Measurements from ENCODE around the gene PLCL2. TPM values are rescaled to one million over a fixed set of nuclear protein-coding genes. Genes with fewer than 3 reads are reported as not detected.

The PLCL2 gene
- polyA plus RNA-seq, 4 donors, result 4.0 to 16.2 (median 10.4) TPM

DNA sequence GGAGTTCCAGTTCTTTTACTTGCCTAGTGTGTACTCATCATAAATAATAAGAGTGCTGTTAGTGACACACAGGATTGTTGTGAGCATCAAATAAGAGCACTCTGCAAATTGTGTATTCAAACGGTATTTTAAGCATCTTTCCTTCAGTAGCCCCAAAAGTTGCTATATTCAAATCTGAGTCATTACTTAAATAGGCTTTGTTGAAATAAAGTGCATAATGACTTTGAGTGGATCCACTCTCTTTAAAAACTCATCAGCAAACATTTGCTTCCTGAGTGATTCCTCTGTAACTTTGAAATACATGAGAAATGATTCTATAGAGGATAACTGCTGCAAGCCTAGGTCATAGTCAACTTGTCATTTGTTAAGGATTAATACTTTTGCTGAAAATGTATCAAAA is 29.3 kb upstream of the PLCL2 start:
- Histone ChIP-seq H3K4me1 (ENCODE audit: control insufficient read depth in 3 of 3, insufficient read depth in 2 of 3, low read depth in 1 of 3, low read length in 2 of 3) (no peaks in the 10 kb centered on the region), H3K9me3 (ENCODE audit: control insufficient read depth in 2 of 2, insufficient read depth in 1 of 2, low read depth in 1 of 2, low read length in 1 of 2) (no peaks in the 10 kb centered on the region), H3K36me3 (ENCODE audit: control insufficient read depth in 3 of 3, insufficient read depth in 2 of 3, low read depth in 1 of 3, low read length in 3 of 3) (no peaks in the 10 kb centered on the region), H3K4me3 (ENCODE audit: low read depth in 1 of 3, low read length in 3 of 3) (no peak overlapping the region), H3K27ac (ENCODE audit: low read depth in 1 of 3, low read length in 2 of 3) (no peak overlapping the region), H3K27me3 (ENCODE audit: control insufficient read depth in 3 of 3, insufficient read depth in 3 of 3, low read length in 3 of 3) (peaks cover 0 to 4% (median 2%) of the 10 kb centered on the region in 3 donors)
- FAIRE-seq, result no peak
- WGBS, 3 donors, result 73 to 83% (median 78%) methylated on average over 1 of the region's 1 CpG
- DNase-seq, result no peak

GRCh38 chr3:16860234-16860633 is 24.5 kb upstream of the PLCL2 start:
- H3K27me3 ChIP-seq (ENCODE audit: control insufficient read depth in 3 of 3, insufficient read depth in 3 of 3, low read length in 3 of 3), result no peaks in the 10 kb centered on the region
- 67 to 74% (median 74%) methylated on average over 3 of the region's 3 CpGs for WGBS, 3 donors
- no peaks in the 10 kb centered on the region for H3K36me3 ChIP-seq (ENCODE audit: control insufficient read depth in 3 of 3, insufficient read depth in 2 of 3, low read depth in 1 of 3, low read length in 3 of 3)
- no peaks in the 10 kb centered on the region for H3K4me1 ChIP-seq (ENCODE audit: control insufficient read depth in 3 of 3, insufficient read depth in 2 of 3, low read depth in 1 of 3, low read length in 2 of 3)
- no peak overlapping the region for H3K27ac ChIP-seq (ENCODE audit: low read depth in 1 of 3, low read length in 2 of 3)
- DNase-seq (no peak), FAIRE-seq (no peak)
- no peaks in the 10 kb centered on the region for H3K9me3 ChIP-seq (ENCODE audit: control insufficient read depth in 2 of 2, insufficient read depth in 1 of 2, low read depth in 1 of 2, low read length in 1 of 2)
- H3K4me3 ChIP-seq (ENCODE audit: low read depth in 1 of 3, low read length in 3 of 3), result no peak overlapping the region

GRCh38 chr3:16861432-16861831 is 23.3 kb upstream of the PLCL2 start:
- WGBS, 3 donors, result 91 to 94% (median 94%) methylated on average over 2 of the region's 2 CpGs
- FAIRE-seq (no peak), DNase-seq (no peak)
- Histone ChIP-seq H3K27me3 (ENCODE audit: control insufficient read depth in 3 of 3, insufficient read depth in 3 of 3, low read length in 3 of 3) (no peaks in the 10 kb centered on the region), H3K9me3 (ENCODE audit: control insufficient read depth in 2 of 2, insufficient read depth in 1 of 2, low read depth in 1 of 2, low read length in 1 of 2) (no peaks in the 10 kb centered on the region), H3K27ac (ENCODE audit: low read depth in 1 of 3, low read length in 2 of 3) (no peak overlapping the region), H3K4me3 (ENCODE audit: low read depth in 1 of 3, low read length in 3 of 3) (no peak overlapping the region), H3K4me1 (ENCODE audit: control insufficient read depth in 3 of 3, insufficient read depth in 2 of 3, low read depth in 1 of 3, low read length in 2 of 3) (no peaks in the 10 kb centered on the region), H3K36me3 (ENCODE audit: control insufficient read depth in 3 of 3, insufficient read depth in 2 of 3, low read depth in 1 of 3, low read length in 3 of 3) (no peaks in the 10 kb centered on the region)

GRCh38 chr3:16864610-16865313 is 20.0 kb upstream of the PLCL2 start:
- FAIRE-seq (no peak), DNase-seq (peak in 1 of 2 donors; percentile 35)
- no peak overlapping the region for H3K27ac ChIP-seq (ENCODE audit: low read depth in 1 of 3, low read length in 2 of 3)
- H3K9me3 ChIP-seq (ENCODE audit: control insufficient read depth in 2 of 2, insufficient read depth in 1 of 2, low read depth in 1 of 2, low read length in 1 of 2), result no peaks in the 10 kb centered on the region
- WGBS, 3 donors, result 66 to 80% (median 74%) methylated on average over 5 of the region's 5 CpGs
- no peaks in the 10 kb centered on the region for H3K27me3 ChIP-seq (ENCODE audit: control insufficient read depth in 3 of 3, insufficient read depth in 3 of 3, low read length in 3 of 3)
- H3K4me3 ChIP-seq (ENCODE audit: low read depth in 1 of 3, low read length in 3 of 3), result no peak overlapping the region
- no peaks in the 10 kb centered on the region for H3K4me1 ChIP-seq (ENCODE audit: control insufficient read depth in 3 of 3, insufficient read depth in 2 of 3, low read depth in 1 of 3, low read length in 2 of 3)
- H3K36me3 ChIP-seq (ENCODE audit: control insufficient read depth in 3 of 3, insufficient read depth in 2 of 3, low read depth in 1 of 3, low read length in 3 of 3), result no peaks in the 10 kb centered on the region

GRCh38 chr3:16865335-16865734 is 19.4 kb upstream of the PLCL2 start:
- DNase-seq, result no peak
- no peak overlapping the region for H3K27ac ChIP-seq (ENCODE audit: low read depth in 1 of 3, low read length in 2 of 3)
- H3K36me3 ChIP-seq (ENCODE audit: control insufficient read depth in 3 of 3, insufficient read depth in 2 of 3, low read depth in 1 of 3, low read length in 3 of 3), result no peaks in the 10 kb centered on the region
- no peaks in the 10 kb centered on the region for H3K9me3 ChIP-seq (ENCODE audit: control insufficient read depth in 2 of 2, insufficient read depth in 1 of 2, low read depth in 1 of 2, low read length in 1 of 2)
- WGBS, 3 donors, result 91 to 98% (median 96%) methylated on average over 1 of the region's 1 CpG
- FAIRE-seq, result no peak
- H3K4me1 ChIP-seq (ENCODE audit: control insufficient read depth in 3 of 3, insufficient read depth in 2 of 3, low read depth in 1 of 3, low read length in 2 of 3), result no peaks in the 10 kb centered on the region
- no peak overlapping the region for H3K4me3 ChIP-seq (ENCODE audit: low read depth in 1 of 3, low read length in 3 of 3)
- peaks cover 0 to 2% (median 0%) of the 10 kb centered on the region in 3 donors for H3K27me3 ChIP-seq (ENCODE audit: control insufficient read depth in 3 of 3, insufficient read depth in 3 of 3, low read length in 3 of 3)

DNA sequence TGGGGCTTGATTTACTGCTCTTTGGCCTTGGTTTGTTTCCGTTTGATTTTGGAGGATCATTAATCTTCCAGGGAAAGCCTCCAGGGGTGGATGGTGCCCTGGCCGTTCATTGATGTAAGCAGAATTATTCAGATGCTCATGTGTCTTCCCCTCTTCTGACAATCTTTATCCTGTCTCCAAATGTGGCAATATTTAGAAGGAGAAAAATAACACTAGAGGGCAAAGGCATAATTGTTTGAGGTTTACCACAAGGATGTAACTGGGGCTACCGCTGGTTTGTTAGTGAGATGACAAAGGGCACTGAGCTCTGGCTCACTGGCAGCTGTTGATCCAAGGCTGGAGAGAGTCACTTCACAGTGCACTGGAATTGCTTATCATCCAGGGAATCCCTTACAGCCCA is 18.2 kb upstream of the PLCL2 start:
- no peak for DNase-seq
- H3K27me3 ChIP-seq (ENCODE audit: control insufficient read depth in 3 of 3, insufficient read depth in 3 of 3, low read length in 3 of 3), result peaks cover 0 to 2% (median 0%) of the 10 kb centered on the region in 3 donors
- no peaks in the 10 kb centered on the region for H3K4me1 ChIP-seq (ENCODE audit: control insufficient read depth in 3 of 3, insufficient read depth in 2 of 3, low read depth in 1 of 3, low read length in 2 of 3)
- no peak overlapping the region for H3K27ac ChIP-seq (ENCODE audit: low read depth in 1 of 3, low read length in 2 of 3)
- no peak for FAIRE-seq
- H3K36me3 ChIP-seq (ENCODE audit: control insufficient read depth in 3 of 3, insufficient read depth in 2 of 3, low read depth in 1 of 3, low read length in 3 of 3), result no peaks in the 10 kb centered on the region
- no peaks in the 10 kb centered on the region for H3K9me3 ChIP-seq (ENCODE audit: control insufficient read depth in 2 of 2, insufficient read depth in 1 of 2, low read depth in 1 of 2, low read length in 1 of 2)
- WGBS, 3 donors, result 24 to 47% (median 25%) methylated on average over 3 of the region's 3 CpGs
- H3K4me3 ChIP-seq (ENCODE audit: low read depth in 1 of 3, low read length in 3 of 3), result no peak overlapping the region

- no peak overlapping the region for H3K27ac ChIP-seq (ENCODE audit: low read depth in 1 of 3, low read length in 2 of 3)
- DNase-seq (no peak), FAIRE-seq (no peak)
- H3K4me1 ChIP-seq (ENCODE audit: control insufficient read depth in 3 of 3, insufficient read depth in 2 of 3, low read depth in 1 of 3, low read length in 2 of 3), result no peaks in the 10 kb centered on the region
- WGBS, 3 donors, result 99 to 100% (median 100%) methylated on average over 1 of the region's 1 CpG
- peaks cover 0 to 2% (median 0%) of the 10 kb centered on the region in 3 donors for H3K27me3 ChIP-seq (ENCODE audit: control insufficient read depth in 3 of 3, insufficient read depth in 3 of 3, low read length in 3 of 3)
- H3K36me3 ChIP-seq (ENCODE audit: control insufficient read depth in 3 of 3, insufficient read depth in 2 of 3, low read depth in 1 of 3, low read length in 3 of 3), result no peaks in the 10 kb centered on the region
- H3K4me3 ChIP-seq (ENCODE audit: low read depth in 1 of 3, low read length in 3 of 3), result no peak overlapping the region
- H3K9me3 ChIP-seq (ENCODE audit: control insufficient read depth in 2 of 2, insufficient read depth in 1 of 2, low read depth in 1 of 2, low read length in 1 of 2), result no peaks in the 10 kb centered on the region
Measured at GRCh38 chr3:16868513-16868912, 16.2 kb upstream of the PLCL2 start.

- Histone ChIP-seq H3K36me3 (ENCODE audit: control insufficient read depth in 3 of 3, insufficient read depth in 2 of 3, low read depth in 1 of 3, low read length in 3 of 3) (no peaks in the 10 kb centered on the region), H3K9me3 (ENCODE audit: control insufficient read depth in 2 of 2, insufficient read depth in 1 of 2, low read depth in 1 of 2, low read length in 1 of 2) (no peaks in the 10 kb centered on the region), H3K4me3 (ENCODE audit: low read depth in 1 of 3, low read length in 3 of 3) (no peak overlapping the region), H3K27ac (ENCODE audit: low read depth in 1 of 3, low read length in 2 of 3) (no peak overlapping the region), H3K4me1 (ENCODE audit: control insufficient read depth in 3 of 3, insufficient read depth in 2 of 3, low read depth in 1 of 3, low read length in 2 of 3) (no peaks in the 10 kb centered on the region), H3K27me3 (ENCODE audit: control insufficient read depth in 3 of 3, insufficient read depth in 3 of 3, low read length in 3 of 3) (peaks cover 0 to 2% (median 0%) of the 10 kb centered on the region in 3 donors)
- 49 to 73% (median 60%) methylated on average over 2 of the region's 2 CpGs for WGBS, 3 donors
- DNase-seq (no peak), FAIRE-seq (no peak)
Measured at GRCh38 chr3:16869261-16870005, 15.3 kb upstream of the PLCL2 start.

Data from small intestine (tissue), 7 donors.